HepG2 (cell line): Measurements from ENCODE around the gene MSI2. TPM values are rescaled to one million over a fixed set of nuclear protein-coding genes. Genes with fewer than 3 reads are reported as not detected.
A peak's percentile ranks its signal among the peaks of the same experiment; 100 is the strongest.

Experiments
- CSRNP2 ChIP-seq: sonication (generic); formaldehyde crosslinking; conservative IDR thresholded peaks from 2 replicates; pipeline ENCODE4 v1.8.0; 2022; ENCODE audit warnings: low read depth, missing genetic modification reagents
- ETV6 ChIP-seq: sonication (generic); formaldehyde crosslinking; conservative IDR thresholded peaks from 2 replicates; pipeline ENCODE4 v1.4.0; 2020; ENCODE audit warnings: missing genetic modification reagents
- GABPA ChIP-seq, 2 experiments: IDR thresholded peaks; 2 replicates each; pipeline ENCODE4 v1.6.1; 2011 to 2016; ENCODE audit warnings: low read depth in 2 of 2, low read length in 1 of 2, missing biosample characterization in 1 of 2, missing genetic modification characterization in 1 of 2
- KLF13 ChIP-seq: sonication (generic); formaldehyde crosslinking; IDR thresholded peaks from 2 replicates; pipeline ENCODE4 v1.4.0; 2020; ENCODE audit warnings: mild to moderate bottlenecking, missing genetic modification reagents
- KMT2A ChIP-seq: sonication (generic); formaldehyde crosslinking; IDR thresholded peaks from 2 replicates; pipeline ENCODE4 v1.4.0; 2020; ENCODE audit warnings: missing genetic modification reagents
- MLX ChIP-seq: IDR thresholded peaks from 2 replicates; pipeline ENCODE4 v1.6.1; 2016
- POGK ChIP-seq: sonication (generic); formaldehyde crosslinking; conservative IDR thresholded peaks from 2 replicates; pipeline ENCODE4 v1.8.0; 2022; ENCODE audit warnings: mild to moderate bottlenecking, moderate library complexity, missing genetic modification reagents
- PREB ChIP-seq: sonication (generic); formaldehyde crosslinking; IDR thresholded peaks from 2 replicates; pipeline ENCODE4 v1.4.0; 2020; ENCODE audit warnings: missing genetic modification reagents
- RORA ChIP-seq: sonication (generic); formaldehyde crosslinking; IDR thresholded peaks from 2 replicates; pipeline ENCODE4 v1.5.0; 2020; ENCODE audit warnings: mild to moderate bottlenecking, missing genetic modification reagents, moderate library complexity
- RXRA ChIP-seq: sonication (generic); formaldehyde crosslinking; IDR thresholded peaks from 2 replicates; pipeline ENCODE4 v1.5.1; 2020; ENCODE audit warnings: missing genetic modification reagents
- SMC3 ChIP-seq: IDR thresholded peaks from 2 replicates; pipeline ENCODE4 v1.6.1; 2011; ENCODE audit warnings: low read length, improper control_type of control experiment
- SOX6 ChIP-seq, 2 experiments: fragments of 450-650 bp in 1 of 2; sonication (generic) in 1 of 2; formaldehyde crosslinking in 1 of 2; IDR thresholded peaks; 2 replicates each; pipeline versions ENCODE4 v1.4.0 to v1.6.1; 2017 to 2020; ENCODE audit warnings: antibody characterized with exemption in 1 of 2, mild to moderate bottlenecking in 1 of 2, missing genetic modification reagents in 1 of 2
- THAP7 ChIP-seq: sonication (generic); formaldehyde crosslinking; IDR thresholded peaks from 2 replicates; pipeline ENCODE4 v1.8.1; 2023; ENCODE audit warnings: mild to moderate bottlenecking, missing genetic modification reagents
- YY1 ChIP-seq: IDR thresholded peaks from 2 replicates; pipeline ENCODE4 v1.6.1; 2011; ENCODE audit warnings: low read length, low read depth, moderate library complexity, mild to moderate bottlenecking; ENCODE audit not compliant: insufficient read depth, insufficient replicate concordance
- ZBTB7B ChIP-seq: sonication (generic); formaldehyde crosslinking; IDR thresholded peaks from 2 replicates; pipeline ENCODE4 v1.4.0; 2020; ENCODE audit warnings: missing genetic modification reagents
- ZGPAT ChIP-seq: IDR thresholded peaks from 2 replicates; pipeline ENCODE4 v1.6.1; 2016; ENCODE audit warnings: mild to moderate bottlenecking
- ZNF513 ChIP-seq: sonication (generic); formaldehyde crosslinking; conservative IDR thresholded peaks from 2 replicates; pipeline ENCODE4 v1.5.0; 2020; ENCODE audit warnings: missing genetic modification reagents
- ZNF770 ChIP-seq: sonication (generic); formaldehyde crosslinking; IDR thresholded peaks from 2 replicates; pipeline ENCODE4 v1.5.0; 2020; ENCODE audit warnings: mild to moderate bottlenecking, missing genetic modification reagents
- polyA plus RNA-seq, 8 experiments: library from polyadenylated mRNA; depleted of rRNA in 3 of 8; stranded (reverse) in 7 of 8; unstranded in 1 of 8; fragments of >200 nt; fragmentation: Illumina TruSeq in 4 of 8; extraction: Trizol in 4 of 8; gene quantifications; 2 replicates each; pipeline versions ENCODE4 v1.2.1 to v1.2.3, GENCODE V29; 2011 to 2016; ENCODE audit warnings: low read depth in 4 of 8, missing spikeins in 1 of 8, mixed read lengths in 1 of 8; ENCODE audit not compliant: insufficient read depth in 1 of 8
- total RNA-seq, 5 experiments: library from RNA; depleted of rRNA; stranded (reverse); fragments of >200 nt; fragmentation: Illumina TruSeq; extraction: Trizol; gene quantifications; 2 replicates each; pipeline ENCODE4 v1.2.3, GENCODE V29; 2016; ENCODE audit warnings: low read depth in 1 of 5

Gene MSI2
- total and polyA plus RNA-seq, 2 of the 13 experiments (the other 11 are each of a cell fraction or from before 2014, with no cell fraction given), result 77.5 to 78.4 TPM

- TF ChIP-seq ZNF513 (CRISPR knock-in tag) (no peak), MLX (no peak), CSRNP2 (CRISPR knock-in tag) (no peak), RXRA (CRISPR knock-in tag) (peak; percentile 59; the same call in 1 of the 2 replicates), KLF13 (CRISPR knock-in tag) (no peak), SOX6 (IDR thresholded peaks at IDR 0.05) (no peak), SOX6 (CRISPR knock-in tag; IDR thresholded peaks at IDR 0.05) (peak; percentile 70), GABPA (IDR thresholded peaks at IDR 0.05; ENCODE audit: low read depth, low read length) (no peak), GABPA (CRISPR knock-in tag; IDR thresholded peaks at IDR 0.05; ENCODE audit: low read depth) (no peak), KMT2A (CRISPR knock-in tag) (peak; percentile 36; the same call in 1 of the 2 replicates), POGK (CRISPR knock-in tag) (peak; percentile 75; the same call in 1 of the 2 replicates), ZGPAT (CRISPR knock-in tag) (peak; percentile 52; the same call in 1 of the 2 replicates), ETV6 (CRISPR knock-in tag) (no peak), PREB (no peak), RORA (CRISPR knock-in tag) (no peak), ZNF770 (CRISPR knock-in tag) (no peak), SMC3 (peak; percentile 100), YY1 (peak; percentile 69), ZBTB7B (CRISPR knock-in tag) (peak; percentile 59; the same call in 1 of the 2 replicates), THAP7 (CRISPR knock-in tag) (0 out of 2 replicates have a peak, but pooled peaks have one; percentile 7)
Measured at GRCh38 chr17:57243171-57243622, 13.1 kb upstream of the MSI2 start (continued).
